ENCODE results near the gene NFYC. TPM values are rescaled to one million over a fixed set of nuclear protein-coding genes. Genes with fewer than 3 reads are reported as not detected.

Gene NFYC
- total RNA-seq, 4 donors from 2014 or later = 30.2 to 45.6 (median 43.2) TPM

- no peak for TF ChIP-seq CTCF (IDR thresholded peaks at IDR 0.05; ENCODE audit: low read depth)
These were observed 116.9 kb downstream of the NFYC start for GRCh38 chr1:40808444-40808843.

- no peak for TF ChIP-seq CTCF (IDR thresholded peaks at IDR 0.05; ENCODE audit: low read depth)
These were observed 117.4 kb downstream of the NFYC start for GRCh38 chr1:40808909-40809308.

GRCh38 chr1:40810927-40811326 is 119.4 kb downstream of the NFYC start:
- TF ChIP-seq CTCF (IDR thresholded peaks at IDR 0.05; ENCODE audit: low read depth) = no peak

GRCh38 chr1:40815420-40815819 is 123.9 kb downstream of the NFYC start:
- TF ChIP-seq CTCF (IDR thresholded peaks at IDR 0.05; ENCODE audit: low read depth) = no peak

- TF ChIP-seq CTCF (IDR thresholded peaks at IDR 0.05; ENCODE audit: low read depth) = no peak
These were observed 126.3 kb downstream of the NFYC start for GRCh38 chr1:40817791-40818263.

- TF ChIP-seq CTCF (IDR thresholded peaks at IDR 0.05; ENCODE audit: low read depth) = no peak
These were observed 126.9 kb downstream of the NFYC start for GRCh38 chr1:40818264-40818961.

- no peak for TF ChIP-seq CTCF (IDR thresholded peaks at IDR 0.05; ENCODE audit: low read depth)
These were observed 127.6 kb downstream of the NFYC start for GRCh38 chr1:40819101-40819500.

Data from subcutaneous adipose tissue (tissue), 4 donors.